SH-SY5Y (cell line): ENCODE measurements around the gene SULT1C2.

ENCODE experiments used
- GATA2 ChIP-seq: IDR thresholded peaks from 2 replicates; pipeline ENCODE4 v1.6.1; 2011; ENCODE audit warnings: mild to moderate bottlenecking, low read depth, low read length
- GATA3 ChIP-seq: IDR thresholded peaks from 2 replicates; pipeline ENCODE4 v1.6.1; 2011; ENCODE audit warnings: low read depth, mild to moderate bottlenecking, low read length, moderate library complexity

DNA sequence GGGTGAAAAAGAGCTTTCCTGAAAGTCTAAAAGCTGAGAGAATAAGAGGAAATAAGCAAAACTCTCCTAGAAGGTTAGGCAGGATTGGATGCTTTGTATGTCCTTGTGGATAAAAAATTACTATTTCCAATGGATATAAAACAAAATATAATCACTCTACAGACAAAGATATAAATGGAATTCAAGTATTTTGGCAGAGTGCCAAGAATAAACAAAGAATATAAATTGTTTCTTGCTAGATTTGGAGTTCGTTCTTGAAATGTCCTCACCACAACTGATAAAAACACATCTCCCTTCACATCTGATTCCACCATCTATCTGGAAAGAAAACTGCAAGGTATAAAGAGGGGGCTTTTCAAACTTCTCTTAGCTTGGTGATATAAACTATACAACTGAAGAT, 35.6 kb upstream of the SULT1C2 start:
- TF ChIP-seq GATA2 (no peak), GATA3 (no peak)
